GM21723 (cell line): Measurements from ENCODE around the gene PLEKHG4B.
"Not testable (repeated sequence)": the region's sequence is repeated elsewhere in the genome, so short reads cannot be mapped to it uniquely, and the experiment has no call there.

Experiments
- ATAC-seq: cut with Tn5 transposase; IDR thresholded peaks from one replicate; pipeline ENCODE4 v1.9.1; 2021; ENCODE audit warnings: mild to moderate bottlenecking, moderate library complexity; ENCODE audit not compliant: unreplicated experiment

PLEKHG4B gene

DNA sequence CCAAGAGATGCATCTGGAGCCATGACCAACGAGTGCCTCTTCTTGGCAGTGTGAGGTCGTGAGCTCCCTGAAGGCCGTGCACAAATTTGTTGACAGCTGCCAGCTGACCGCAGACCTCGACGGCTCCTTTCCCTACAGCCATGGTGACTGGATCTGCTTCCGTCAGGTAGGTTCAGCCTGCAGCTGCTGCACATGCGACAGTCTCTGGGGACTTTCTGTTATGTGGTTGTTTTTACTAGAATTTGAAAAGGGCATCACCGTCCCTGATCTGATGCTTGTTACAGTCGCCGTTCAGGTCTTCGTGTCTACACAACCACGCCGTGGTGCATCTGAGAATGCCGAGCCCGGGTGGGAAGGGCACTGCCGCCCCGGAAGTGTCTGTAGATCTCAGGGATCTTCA, 62.9 kb downstream of the PLEKHG4B start:
- ATAC-seq = no peak

GRCh38 chr5:155651-156410, 63.9 kb downstream of the PLEKHG4B start:
- ATAC-seq = no peak

GRCh38 chr5:156411-157072, 64.6 kb downstream of the PLEKHG4B start:
- ATAC-seq = no peak

DNA sequence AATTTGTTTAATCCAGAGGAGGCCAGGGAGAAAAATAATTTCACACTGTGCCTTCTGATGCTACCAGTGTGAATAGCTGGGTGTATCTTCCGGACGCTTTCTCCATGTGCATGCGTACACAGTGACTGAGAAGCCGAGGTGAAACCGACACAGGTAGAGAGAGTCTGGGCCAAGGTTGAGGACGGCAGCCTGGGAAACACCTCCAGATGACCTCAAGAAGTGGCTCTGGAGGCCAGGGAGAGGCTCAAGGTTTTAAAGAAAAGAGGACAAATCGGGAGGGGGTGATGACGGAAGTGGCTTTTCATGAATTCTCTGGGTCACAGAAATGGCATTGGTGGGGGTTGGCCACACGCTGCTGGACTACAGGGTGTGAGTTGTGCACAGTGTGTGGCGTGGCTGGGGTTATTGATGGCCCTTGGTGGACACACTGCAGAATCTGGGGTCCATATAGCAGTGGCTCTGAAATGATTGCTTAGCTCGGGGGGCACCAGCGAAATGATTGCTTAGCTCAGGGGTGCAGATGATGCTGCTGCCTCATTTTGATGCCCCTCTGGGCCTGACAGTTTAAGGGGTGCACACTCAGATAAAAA, 65.3 kb downstream of the PLEKHG4B start:
- ATAC-seq = no peak

DNA sequence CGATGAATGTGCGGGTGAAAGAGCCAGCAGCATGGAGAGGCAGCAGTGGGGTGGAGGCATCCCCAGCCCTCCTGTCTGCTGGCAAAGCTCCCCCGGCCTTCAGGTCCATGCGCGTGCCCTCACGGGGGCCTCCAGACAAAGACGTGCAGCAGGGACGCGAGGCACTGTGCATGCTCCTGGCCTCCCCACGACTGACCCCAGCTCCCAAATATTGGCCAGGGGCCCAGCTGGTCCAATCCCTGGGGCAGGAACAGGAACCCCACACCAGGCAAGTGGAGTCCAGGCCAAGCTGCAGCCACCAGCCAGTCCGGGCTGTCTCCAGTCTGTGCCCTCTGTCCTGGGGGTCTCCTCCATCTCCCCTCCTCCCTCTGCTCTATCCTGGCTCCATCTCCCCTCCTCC, 65.8 kb downstream of the PLEKHG4B start:
- ATAC-seq = no peak

DNA sequence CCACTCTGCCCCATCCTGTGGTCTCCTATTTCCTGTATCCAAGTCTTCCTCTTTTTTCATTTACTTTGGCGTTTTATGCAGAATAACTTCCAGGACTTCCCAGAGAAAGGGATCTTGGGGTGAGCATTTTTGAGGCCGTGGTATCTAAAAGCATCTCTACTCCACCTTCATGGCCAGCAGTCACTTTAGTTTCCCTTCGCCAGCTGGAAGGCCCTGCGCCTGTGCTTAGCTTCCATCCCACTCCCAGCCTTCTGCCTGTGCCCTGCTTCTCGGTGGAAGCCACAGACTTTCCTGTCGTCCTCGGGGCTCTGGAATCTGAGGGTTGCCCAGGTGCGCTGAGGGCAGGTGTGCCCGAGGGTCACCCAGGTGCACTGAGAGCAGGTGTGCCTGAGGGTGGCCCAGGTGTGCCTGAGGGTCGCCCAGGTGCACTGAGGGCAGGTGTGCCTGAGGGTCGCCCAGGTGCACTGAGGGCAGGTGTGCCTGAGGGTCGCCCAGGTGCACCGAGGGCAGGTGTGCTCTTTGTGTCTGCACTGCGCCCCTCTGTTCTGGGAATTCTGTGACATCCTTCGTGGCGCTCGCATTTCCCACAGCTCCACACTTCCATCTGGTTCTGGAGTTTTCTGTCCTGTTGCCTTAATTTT, 67.0 kb downstream of the PLEKHG4B start:
- ATAC-seq = no peak

- ATAC-seq = no peak
These were observed 67.6 kb downstream of the PLEKHG4B start for GRCh38 chr5:159448-160172.

DNA sequence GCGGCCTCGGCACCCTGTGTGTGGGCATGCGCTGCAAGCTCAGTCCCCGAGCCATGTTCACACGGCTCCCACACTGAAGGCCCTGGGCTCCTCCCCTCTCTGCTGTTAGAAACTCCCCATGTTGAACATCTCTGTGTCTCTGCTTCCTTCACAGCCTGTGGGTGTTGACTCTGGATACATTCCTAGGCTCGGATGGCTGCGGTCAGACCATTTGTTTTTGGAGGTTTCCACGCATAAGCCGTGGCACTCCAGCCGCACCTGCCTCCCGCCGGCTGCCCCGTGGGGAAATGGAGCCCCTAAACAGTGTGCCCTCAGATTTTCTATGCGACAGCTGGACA, 68.2 kb downstream of the PLEKHG4B start:
- no peak for ATAC-seq

DNA sequence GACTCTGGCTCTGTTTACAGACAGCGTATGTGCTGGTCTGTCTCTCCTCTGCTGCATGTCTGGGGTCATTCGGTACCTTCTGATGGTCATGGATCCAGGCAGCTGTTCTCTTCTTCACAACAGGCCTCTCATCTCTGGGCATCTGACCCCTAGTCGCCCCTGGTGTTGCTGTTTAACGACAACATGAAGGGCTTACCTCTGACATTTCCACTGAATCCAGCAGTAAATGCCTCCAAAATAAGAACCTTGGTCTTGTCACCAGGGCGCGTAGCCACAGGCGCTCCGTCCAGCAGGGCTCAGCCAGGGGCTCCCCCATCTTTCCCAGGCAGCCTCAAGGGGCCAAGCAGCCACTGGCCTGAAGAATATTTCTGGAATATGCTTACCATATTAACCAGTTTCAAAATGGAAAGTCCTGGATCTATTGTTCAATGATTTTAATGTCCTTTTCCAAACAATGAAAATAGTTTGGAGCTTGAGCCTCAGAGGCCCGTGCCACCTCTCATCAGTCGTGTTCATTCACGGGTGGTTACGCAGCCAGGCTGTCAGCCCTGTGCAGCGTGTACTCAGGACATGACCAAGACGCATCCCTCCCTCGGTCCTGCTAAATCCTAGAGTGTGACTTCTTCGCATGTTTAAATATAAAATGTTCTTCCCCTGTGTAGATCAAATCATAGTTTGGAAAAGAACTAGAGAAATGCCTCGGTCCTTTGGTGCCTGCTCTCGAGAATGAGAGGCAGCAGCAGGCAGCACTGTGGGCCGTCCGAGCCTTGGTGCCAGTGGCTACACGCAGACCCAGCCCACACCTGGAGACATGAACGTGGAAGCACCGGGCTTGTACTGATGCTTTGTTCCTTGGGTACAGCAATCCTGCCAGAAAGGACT, 69.2 kb downstream of the PLEKHG4B start:
- ATAC-seq = no peak

DNA sequence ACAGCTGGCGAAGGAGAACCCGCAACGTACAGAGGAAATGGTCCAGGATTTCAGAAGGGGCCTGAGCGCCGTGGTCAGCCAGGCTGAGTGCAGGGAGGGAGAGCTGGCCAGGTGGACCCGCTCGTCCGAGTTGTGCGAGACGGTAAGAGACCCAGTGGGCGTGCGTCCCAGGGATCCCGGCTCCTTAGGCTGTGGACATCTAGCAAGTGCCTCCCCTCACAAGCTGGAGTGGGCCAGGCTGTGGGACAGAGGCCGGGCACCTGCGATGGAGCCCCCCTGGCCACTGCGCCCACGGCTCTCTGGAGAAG, 69.8 kb downstream of the PLEKHG4B start:
- ATAC-seq = no peak

DNA sequence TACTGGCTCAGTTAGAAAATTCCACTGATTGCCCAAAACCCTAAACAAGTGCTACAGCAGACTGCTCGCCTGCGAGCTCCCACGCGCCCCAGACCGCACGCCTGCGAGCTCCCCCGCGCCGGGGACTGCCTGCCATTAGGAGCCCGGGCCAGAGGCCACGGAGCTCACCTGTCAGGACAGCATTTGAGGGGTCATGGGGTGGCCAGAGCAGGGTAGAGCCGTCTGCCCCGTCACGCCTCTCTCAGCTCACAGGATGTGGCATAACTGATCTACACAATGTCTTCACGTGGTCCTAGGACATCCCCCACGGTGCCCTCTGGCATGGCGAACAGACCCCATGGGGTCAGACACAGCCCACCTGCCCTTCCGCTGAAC, 70.2 kb downstream of the PLEKHG4B start:
- no peak for ATAC-seq

GRCh38 chr5:162565-163337, 70.8 kb downstream of the PLEKHG4B start:
- ATAC-seq = no peak

DNA sequence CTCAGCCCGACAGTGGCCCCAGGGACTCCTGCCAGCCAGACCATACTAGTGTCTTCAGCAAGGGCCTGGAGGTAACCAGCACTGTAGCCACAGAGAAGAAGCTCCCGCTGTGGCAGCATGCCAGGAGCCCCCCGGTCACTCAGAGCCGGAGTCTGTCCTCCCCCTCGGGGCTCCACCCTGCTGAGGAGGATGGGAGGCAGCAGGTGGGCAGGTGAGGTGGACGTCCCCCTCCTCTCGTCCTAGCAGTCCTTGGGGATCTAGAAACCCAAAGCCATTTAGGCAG, 71.3 kb downstream of the PLEKHG4B start:
- ATAC-seq = no peak

- ATAC-seq = no peak
These were observed 71.9 kb downstream of the PLEKHG4B start for GRCh38 chr5:163841-164240.

GRCh38 chr5:164244-164643, 72.3 kb downstream of the PLEKHG4B start:
- ATAC-seq = no peak

- not testable (repeated sequence) for ATAC-seq
These were observed 72.8 kb downstream of the PLEKHG4B start for GRCh38 chr5:164783-165182.

- no peak for ATAC-seq
These were observed 74.7 kb downstream of the PLEKHG4B start for GRCh38 chr5:166441-167372.

DNA sequence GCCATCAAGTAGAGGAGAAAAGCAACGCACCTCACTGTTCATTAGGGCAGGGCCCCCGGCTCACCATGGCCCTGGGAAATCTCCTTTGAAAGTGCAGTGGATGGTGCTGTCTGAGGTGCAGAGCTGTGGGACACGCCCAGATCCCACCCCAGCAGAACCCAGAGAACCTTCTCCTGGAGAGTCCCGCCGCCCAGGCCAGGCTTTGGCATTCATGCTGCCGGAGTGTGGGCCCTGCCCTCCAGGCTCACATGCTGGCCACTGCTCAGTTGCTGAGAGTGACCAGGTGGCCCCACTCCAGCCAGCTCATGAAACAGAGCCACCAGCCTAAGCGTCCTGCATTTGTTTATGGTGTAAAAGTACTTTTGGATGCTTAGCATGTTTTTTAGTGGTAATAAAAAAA, 75.5 kb downstream of the PLEKHG4B start:
- no peak for ATAC-seq
